IMR-90 (cell line): ENCODE measurements around the gene FAAH2. TPM values are rescaled to one million over a fixed set of nuclear protein-coding genes. Genes with fewer than 3 reads are reported as not detected.

Source experiments
- ATAC-seq: fragments of 200-7000 bp; cut with Tn5 transposase; 2 replicates; pipeline ENCODE4 v1.9.1; 2020; ENCODE audit warnings: low read depth, mild to moderate bottlenecking, moderate library complexity
- BruUV-seq: library from RNA; stranded (reverse); fragments of 400-500 nt; replicated peaks from 2 replicates; lab custom pipeline; 2021; lab: Mats Ljungman, UMichigan
- CTCF ChIA-PET: fragments of 300-600 bp; formaldehyde crosslinking; extraction: SDS; loops from one replicate; lab custom pipeline; 2021; ENCODE audit warnings: antibody characterized with exemption; lab: Yijun Ruan, JAX
- POLR2A ChIA-PET: fragments of 300-600 bp; sonication (Branson Sonifier 250); formaldehyde crosslinking; loops from one replicate; lab custom pipeline; 2022; ENCODE audit warnings: antibody characterized with exemption; ENCODE audit not compliant: unreplicated experiment; lab: Charles Lee
- DNase-seq: peaks from one replicate; pipeline ENCODE4 v3.0.0; 2013
- H2AFZ ChIP-seq: replicated peaks from 2 replicates; pipeline ENCODE3; 2013; ENCODE audit warnings: low read length, mild to moderate bottlenecking; ENCODE audit not compliant: poor library complexity
- H2AK5ac ChIP-seq: 2 replicates; pipeline ENCODE4 v1.6.1; 2013; ENCODE audit warnings: low read depth, low read length, inconsistent platforms
- H2AK9ac ChIP-seq: replicated peaks from 2 replicates; pipeline ENCODE3; 2013; ENCODE audit warnings: mild to moderate bottlenecking, low read depth, low read length, moderate library complexity; ENCODE audit not compliant: poor library complexity
- H2BK120ac ChIP-seq: 2 replicates; pipeline ENCODE4 v1.6.1; 2013; ENCODE audit warnings: low read depth, low read length, inconsistent platforms
- H2BK15ac ChIP-seq: 3 replicates; pipeline ENCODE4 v1.6.1; 2013; ENCODE audit warnings: low read depth, low read length, inconsistent platforms
- H2BK20ac ChIP-seq: 2 replicates; pipeline ENCODE4 v1.6.1; 2013; ENCODE audit warnings: low read depth, mild to moderate bottlenecking, inconsistent platforms, low read length, moderate library complexity
- H2BK5ac ChIP-seq: 2 replicates; pipeline ENCODE4 v1.6.1; 2013; ENCODE audit warnings: mild to moderate bottlenecking, low read depth, low read length, inconsistent platforms; ENCODE audit not compliant: poor library complexity, severe bottlenecking
- H3K14ac ChIP-seq: replicated peaks from 2 replicates; pipeline ENCODE4 v1.6.1; 2013; ENCODE audit warnings: low read depth, low read length, inconsistent platforms
- H3K18ac ChIP-seq: 2 replicates; pipeline ENCODE4 v1.6.1; 2013; ENCODE audit warnings: low read depth, low read length, control low read depth
- H3K23ac ChIP-seq: 2 replicates; pipeline ENCODE4 v1.6.1; 2013; ENCODE audit warnings: low read depth, low read length, inconsistent platforms
- H3K27ac ChIP-seq: 2 replicates; pipeline ENCODE4 v1.5.1; 2013; ENCODE audit warnings: mild to moderate bottlenecking, control low read depth, low read length; ENCODE audit not compliant: insufficient read depth
- H3K27me3 ChIP-seq: 2 replicates; pipeline ENCODE4 v1.6.1; 2013; ENCODE audit warnings: low read length; ENCODE audit not compliant: control insufficient read depth, insufficient read depth
- H3K36me3 ChIP-seq: 2 replicates; pipeline ENCODE4 v1.6.1; 2013; ENCODE audit warnings: low read length, mixed read lengths; ENCODE audit not compliant: control insufficient read depth, insufficient read depth
- H3K4ac ChIP-seq: 2 replicates; pipeline ENCODE4 v1.6.1; 2013; ENCODE audit warnings: low read depth, low read length, inconsistent platforms
- H3K4me1 ChIP-seq: 2 replicates; pipeline ENCODE4 v1.6.1; 2013; ENCODE audit warnings: low read length, mixed read lengths; ENCODE audit not compliant: control insufficient read depth, insufficient read depth
- H3K4me2 ChIP-seq: 2 replicates; pipeline ENCODE4 v1.6.1; 2013; ENCODE audit warnings: low read depth, mild to moderate bottlenecking, control low read depth, low read length, moderate library complexity
- H3K4me3 ChIP-seq: 2 replicates; pipeline ENCODE4 v1.5.1; 2013; ENCODE audit warnings: low read depth, mild to moderate bottlenecking, control low read depth, low read length, moderate library complexity; ENCODE audit not compliant: insufficient read depth
- H3K56ac ChIP-seq: 2 replicates; pipeline ENCODE4 v1.6.1; 2013; ENCODE audit warnings: low read length, inconsistent platforms; ENCODE audit not compliant: insufficient read depth; ENCODE audit errors: extremely low read depth
- H3K79me1 ChIP-seq, 2 experiments: 2 replicates each; pipeline ENCODE4 v1.6.1; 2013; ENCODE audit warnings: low read length in 2 of 2, inconsistent platforms in 1 of 2, low read depth in 1 of 2
- H3K9ac ChIP-seq: 2 replicates; pipeline ENCODE4 v1.6.1; 2013; ENCODE audit warnings: low read depth, low read length, control low read depth
- H3K9me1 ChIP-seq: 2 replicates; pipeline ENCODE4 v1.6.1; 2013; ENCODE audit warnings: low read length, inconsistent platforms; ENCODE audit not compliant: insufficient read depth
- H3K9me3 ChIP-seq: 2 replicates; pipeline ENCODE4 v1.6.1; 2013; ENCODE audit warnings: low read length; ENCODE audit not compliant: control insufficient read depth, insufficient read depth
- H4K20me1 ChIP-seq: 2 replicates; pipeline ENCODE4 v1.6.1; 2013; ENCODE audit warnings: low read length, inconsistent platforms; ENCODE audit not compliant: insufficient read depth
- H4K5ac ChIP-seq: 2 replicates; pipeline ENCODE4 v1.6.1; 2013; ENCODE audit warnings: mild to moderate bottlenecking, low read depth, low read length, control low read depth
- H4K8ac ChIP-seq, 2 experiments: 2 replicates each; pipeline ENCODE4 v1.6.1; 2013; ENCODE audit warnings: low read depth in 2 of 2, low read length in 2 of 2, control low read depth in 1 of 2, inconsistent platforms in 1 of 2
- H4K91ac ChIP-seq: 2 replicates; pipeline ENCODE4 v1.6.1; 2013; ENCODE audit warnings: low read depth, low read length, inconsistent platforms; ENCODE audit not compliant: insufficient read depth
- BHLHE40 ChIP-seq: fragments of 150-350 bp; IDR thresholded peaks from 2 replicates; pipeline ENCODE4 v1.6.1; 2016; ENCODE audit warnings: mild to moderate bottlenecking, low read depth, low read length
- ELK1 ChIP-seq: fragments of 150-350 bp; IDR thresholded peaks from 2 replicates; pipeline ENCODE4 v1.6.1; 2016; ENCODE audit warnings: low read depth, mild to moderate bottlenecking, low read length, moderate library complexity, borderline replicate concordance
- MAFK ChIP-seq: IDR thresholded peaks from 2 replicates; pipeline ENCODE4 v1.6.1; 2012; ENCODE audit warnings: low read depth, low read length, improper control_type of control experiment
- MXI1 ChIP-seq: IDR thresholded peaks from 2 replicates; pipeline ENCODE4 v1.6.1; 2012; ENCODE audit warnings: low read depth, mild to moderate bottlenecking, low read length, moderate library complexity, borderline replicate concordance
- POLR2A ChIP-seq: IDR thresholded peaks from 2 replicates; pipeline ENCODE4 v1.6.1; 2012; ENCODE audit warnings: mild to moderate bottlenecking, low read depth, low read length
- RCOR1 ChIP-seq: IDR thresholded peaks from 2 replicates; pipeline ENCODE4 v1.6.1; 2012; ENCODE audit warnings: mild to moderate bottlenecking, low read length, improper control_type of control experiment; ENCODE audit not compliant: insufficient replicate concordance
- RFX5 ChIP-seq: IDR thresholded peaks from 2 replicates; pipeline ENCODE4 v1.8.0; 2012; ENCODE audit warnings: low read depth, mild to moderate bottlenecking, low read length, moderate library complexity
- SMC3 ChIP-seq: fragments of 150-350 bp; IDR thresholded peaks from 2 replicates; pipeline ENCODE4 v1.6.1; 2016; ENCODE audit warnings: low read depth, mild to moderate bottlenecking, antibody characterized with exemption, low read length, moderate library complexity
- USF2 ChIP-seq: fragments of 150-350 bp; IDR thresholded peaks from 2 replicates; pipeline ENCODE4 v1.6.1; 2017; ENCODE audit warnings: mild to moderate bottlenecking, antibody characterized with exemption, low read length, low read depth
- WGBS, 2 experiments: methylation state at CpG; one replicate each; pipeline versions ENCODE4 v1.1.5 to v1.1.7; 2013; ENCODE audit warnings: missing lambda C conversion rate in 2 of 2; ENCODE audit not compliant: insufficient read length in 1 of 2; ENCODE audit errors: extremely low coverage in 2 of 2; 5-methylcytosine and 5-hydroxymethylcytosine counted together
- dilution Hi-C: fragments of 300-500 bp; cut with HindIII; formaldehyde crosslinking; loops from one replicate; pipeline ENCODE4 v1.14.3; 2018; ENCODE audit warnings: low sequenced_read_pairs; ENCODE audit not compliant: unreplicated experiment
- in situ Hi-C: fragments of 300-500 bp; cut with MboI; formaldehyde crosslinking; loops from 3 replicates; pipeline ENCODE4 v1.14.3; 2019; ENCODE audit warnings: low sequenced_read_pairs, inconsistent platforms, mixed read lengths
- intact Hi-C: fragments of 100-400 bp; cut with micrococcal nuclease; formaldehyde crosslinking; loops from 2 replicates; pipeline ENCODE4 v1.10.0; 2022
- polyA plus RNA-seq, 3 experiments: library from polyadenylated mRNA; depleted of rRNA; stranded (reverse); fragments of >200 nt; gene quantifications; 2 replicates each; pipeline ENCODE4 v1.2.3, GENCODE V29; 2012; ENCODE audit warnings: low replicate concordance in 1 of 3
- total RNA-seq: library from RNA; depleted of rRNA; stranded (reverse); fragments of >200 nt; gene quantifications from 2 replicates; pipeline ENCODE4 v1.2.3, GENCODE V29; 2012

FAAH2 gene
- total and polyA plus RNA-seq, 2 of the 4 experiments (the other 2 are of a cell fraction): not detected

- no peak overlapping the region for H2AK5ac ChIP-seq
- H2BK5ac ChIP-seq: no peak overlapping the region
- dilution Hi-C loops (no loop called here), intact Hi-C loops (loop anchor here (5.0 kb wide), 1 partner anchor 294 kb away; no protein-coding TSS in a partner anchor), in situ Hi-C loops (no loop called here)
- no peaks in the 10 kb centered on the region for H3K79me1 ChIP-seq
- no peak overlapping the region for H3K56ac ChIP-seq
- no peak overlapping the region for H3K23ac ChIP-seq
- ATAC-seq (no peak), DNase-seq (no peak)
- H3K4ac ChIP-seq: no peak overlapping the region
- H2BK20ac ChIP-seq: no peak overlapping the region
- no peaks in the 10 kb centered on the region for H3K4me1 ChIP-seq
- no peaks in the 10 kb centered on the region for H3K27me3 ChIP-seq
- no CpG with 5 or more reads among the region's 3 CpGs for WGBS, 2 experiments
- no peak overlapping the region for H3K4me2 ChIP-seq
- H2AK9ac ChIP-seq: no peak overlapping the region
- H3K9ac ChIP-seq: no peak overlapping the region
- no peak overlapping the region for H4K5ac ChIP-seq
- POLR2A ChIA-PET: no interaction called here
- CTCF ChIA-PET: interaction anchor here (0.6 kb wide), 1 partner anchor 89 kb away, joined by 3 read pairs; no protein-coding TSS in a partner anchor
- H3K9me3 ChIP-seq: peaks cover 3% of the 10 kb centered on the region; the same call in 1 of the 2 replicates
- H3K4me3 ChIP-seq: no peak overlapping the region
- no TSS peak for BruUV-seq
- H3K18ac ChIP-seq: no peak overlapping the region
- TF ChIP-seq RCOR1 (no peak), RFX5 (no peak), MXI1 (no peak), POLR2A (no peak), MAFK (no peak), BHLHE40 (no peak), SMC3 (no peak), ELK1 (no peak), USF2 (no peak)
- H3K27ac ChIP-seq: no peak overlapping the region
- H3K9me1 ChIP-seq: no peaks in the 10 kb centered on the region
- no peak overlapping the region for H4K91ac ChIP-seq
- no peak overlapping the region for H4K8ac ChIP-seq
- H4K20me1 ChIP-seq: no peaks in the 10 kb centered on the region
- H2AFZ ChIP-seq: no peak overlapping the region
- H3K36me3 ChIP-seq: no peaks in the 10 kb centered on the region
- H2BK15ac ChIP-seq: no peak overlapping the region
- H2BK120ac ChIP-seq: no peak overlapping the region
- no peak overlapping the region for H3K14ac ChIP-seq
Observed at GRCh38 chrX:57451426-57452020, 165.0 kb downstream of the FAAH2 start.
